ENCODE results near the gene FN1.

GRCh38 chr2:215320679-215321078, 115.2 kb downstream of the FN1 start:
- TF ChIP-seq, protein P1, sequence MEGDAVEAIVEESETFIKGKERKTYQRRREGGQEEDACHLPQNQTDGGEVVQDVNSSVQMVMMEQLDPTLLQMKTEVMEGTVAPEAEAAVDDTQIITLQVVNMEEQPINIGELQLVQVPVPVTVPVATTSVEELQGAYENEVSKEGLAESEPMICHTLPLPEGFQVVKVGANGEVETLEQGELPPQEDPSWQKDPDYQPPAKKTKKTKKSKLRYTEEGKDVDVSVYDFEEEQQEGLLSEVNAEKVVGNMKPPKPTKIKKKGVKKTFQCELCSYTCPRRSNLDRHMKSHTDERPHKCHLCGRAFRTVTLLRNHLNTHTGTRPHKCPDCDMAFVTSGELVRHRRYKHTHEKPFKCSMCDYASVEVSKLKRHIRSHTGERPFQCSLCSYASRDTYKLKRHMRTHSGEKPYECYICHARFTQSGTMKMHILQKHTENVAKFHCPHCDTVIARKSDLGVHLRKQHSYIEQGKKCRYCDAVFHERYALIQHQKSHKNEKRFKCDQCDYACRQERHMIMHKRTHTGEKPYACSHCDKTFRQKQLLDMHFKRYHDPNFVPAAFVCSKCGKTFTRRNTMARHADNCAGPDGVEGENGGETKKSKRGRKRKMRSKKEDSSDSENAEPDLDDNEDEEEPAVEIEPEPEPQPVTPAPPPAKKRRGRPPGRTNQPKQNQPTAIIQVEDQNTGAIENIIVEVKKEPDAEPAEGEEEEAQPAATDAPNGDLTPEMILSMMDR (IDR thresholded peaks at IDR 0.05) = no peak
- TF ChIP-seq POLR2A (IDR thresholded peaks at IDR 0.05) = no peak

All from thyroid gland (tissue), 4 donors.